H9 (cell line): ENCODE data around the gene CDK5RAP1. TPM values are rescaled to one million over a fixed set of nuclear protein-coding genes. Genes with fewer than 3 reads are reported as not detected.

Experiments
- DNase-seq: peaks from one replicate; pipeline ENCODE4 v3.0.0-alpha.2; 2017
- H2AFZ ChIP-seq: one replicate; pipeline ENCODE4 v1.6.1; 2013; ENCODE audit warnings: mild to moderate bottlenecking, low read length, control low read depth, moderate library complexity
- H2AK5ac ChIP-seq: 2 replicates; pipeline ENCODE4 v1.6.1; 2013; ENCODE audit warnings: low read length, control low read depth, mixed read lengths; ENCODE audit not compliant: insufficient read length
- H2BK120ac ChIP-seq: one replicate; pipeline ENCODE4 v1.6.1; 2013; ENCODE audit warnings: low read depth, mild to moderate bottlenecking, low read length, control low read depth, inconsistent platforms; ENCODE audit not compliant: poor library complexity, severe bottlenecking
- H2BK12ac ChIP-seq: 2 replicates; pipeline ENCODE4 v1.6.1; 2013; ENCODE audit warnings: low read length, control low read depth, mixed read lengths, low read depth; ENCODE audit not compliant: insufficient read length
- H2BK15ac ChIP-seq: 2 replicates; pipeline ENCODE4 v1.6.1; 2013; ENCODE audit warnings: low read depth, low read length, control low read depth
- H2BK20ac ChIP-seq: one replicate; pipeline ENCODE4 v1.6.1; 2013; ENCODE audit warnings: low read depth, mild to moderate bottlenecking, low read length, control low read depth, inconsistent platforms; ENCODE audit not compliant: poor library complexity, severe bottlenecking
- H2BK5ac ChIP-seq: 2 replicates; pipeline ENCODE4 v1.6.1; 2013; ENCODE audit warnings: low read length, control low read depth, mixed read lengths; ENCODE audit not compliant: insufficient read length
- H3K14ac ChIP-seq: 2 replicates; pipeline ENCODE4 v1.6.1; 2013; ENCODE audit warnings: low read length, control low read depth; ENCODE audit not compliant: insufficient read depth
- H3K18ac ChIP-seq: 2 replicates; pipeline ENCODE4 v1.6.1; 2013; ENCODE audit warnings: low read depth, mild to moderate bottlenecking, mixed read lengths, low read length, control low read depth; ENCODE audit not compliant: insufficient read length
- H3K23ac ChIP-seq: 2 replicates; pipeline ENCODE4 v1.6.1; 2013; ENCODE audit warnings: low read length, control low read depth, mixed read lengths, low read depth; ENCODE audit not compliant: insufficient read length
- H3K23me2 ChIP-seq: 2 replicates; pipeline ENCODE4 v1.6.1; 2013; ENCODE audit warnings: low read depth, mild to moderate bottlenecking, mixed read lengths, low read length, control low read depth; ENCODE audit not compliant: insufficient read length, poor library complexity, severe bottlenecking
- H3K27ac ChIP-seq: 2 replicates; pipeline ENCODE4 v1.5.1; 2013; ENCODE audit warnings: low read length, control low read depth, mixed read lengths, low read depth; ENCODE audit not compliant: insufficient read length
- H3K27me3 ChIP-seq: 2 replicates; pipeline ENCODE4 v1.6.1; 2013; ENCODE audit warnings: low read length, control low read depth, inconsistent platforms; ENCODE audit not compliant: insufficient read depth
- H3K4ac ChIP-seq: 2 replicates; pipeline ENCODE4 v1.6.1; 2013; ENCODE audit warnings: low read depth, mild to moderate bottlenecking, control low read depth, inconsistent platforms, low read length, moderate library complexity
- H3K4me1 ChIP-seq: 2 replicates; pipeline ENCODE4 v1.6.1; 2013; ENCODE audit warnings: low read length, control low read depth, inconsistent platforms; ENCODE audit not compliant: insufficient read depth
- H3K4me2 ChIP-seq: 2 replicates; pipeline ENCODE4 v1.6.1; 2013; ENCODE audit warnings: low read length, control low read depth, mixed read lengths; ENCODE audit not compliant: insufficient read length, insufficient read depth
- H3K56ac ChIP-seq: 2 replicates; pipeline ENCODE4 v1.6.1; 2013; ENCODE audit warnings: low read depth, mild to moderate bottlenecking, mixed read lengths, low read length, control low read depth; ENCODE audit not compliant: insufficient read length
- H3K79me1 ChIP-seq: 2 replicates; pipeline ENCODE4 v1.6.1; 2013; ENCODE audit warnings: low read depth, mild to moderate bottlenecking, moderate library complexity, low read length, control low read depth, inconsistent platforms; ENCODE audit not compliant: insufficient read depth, poor library complexity, severe bottlenecking
- H3K79me2 ChIP-seq: 2 replicates; pipeline ENCODE4 v1.6.1; 2013; ENCODE audit warnings: low read length, control low read depth, inconsistent platforms; ENCODE audit not compliant: insufficient read depth
- H3K9ac ChIP-seq: 2 replicates; pipeline ENCODE4 v1.6.1; 2013; ENCODE audit warnings: low read length, control low read depth, mixed read lengths; ENCODE audit not compliant: insufficient read length; ENCODE audit errors: extremely low read depth
- H3K9me3 ChIP-seq: one replicate; pipeline ENCODE4 v1.6.1; 2013; ENCODE audit warnings: low read depth, low read length, inconsistent platforms; ENCODE audit not compliant: control insufficient read depth
- H3T11ph ChIP-seq: one replicate; pipeline ENCODE4 v1.6.1; 2013; ENCODE audit warnings: mild to moderate bottlenecking, low read length, control low read depth, inconsistent platforms
- H4K20me1 ChIP-seq: one replicate; pipeline ENCODE4 v1.6.1; 2013; ENCODE audit not compliant: control insufficient read depth, insufficient read length, insufficient read depth
- H4K5ac ChIP-seq: 2 replicates; pipeline ENCODE4 v1.6.1; 2013; ENCODE audit warnings: low read depth, mild to moderate bottlenecking, mixed read lengths, low read length, control low read depth; ENCODE audit not compliant: insufficient read length
- H4K8ac ChIP-seq: replicated peaks from 2 replicates; pipeline ENCODE4 v1.6.1; 2013; ENCODE audit warnings: low read length, control low read depth, mixed read lengths, low read depth; ENCODE audit not compliant: insufficient read length
- H4K91ac ChIP-seq: 2 replicates; pipeline ENCODE4 v1.6.1; 2013; ENCODE audit warnings: low read depth, mild to moderate bottlenecking, moderate library complexity, mixed read lengths, low read length, control low read depth; ENCODE audit not compliant: insufficient read length
- H3K27ac Mint-ChIP-seq, 3 experiments: 2 replicates in 2 of 3; 3 replicates in 1 of 3; pipeline ENCODE4 v1.8.0; 2020 to 2021; ENCODE audit warnings: mixed read lengths in 3 of 3, mild to moderate bottlenecking in 1 of 3, moderate library complexity in 1 of 3
- H3K27me3 Mint-ChIP-seq: 2 replicates; pipeline ENCODE4 v1.8.0; 2021; ENCODE audit warnings: low read depth, mild to moderate bottlenecking, moderate library complexity, mixed read lengths
- H3K36me3 Mint-ChIP-seq, 3 experiments: 2 replicates in 2 of 3; 3 replicates in 1 of 3; pipeline ENCODE4 v1.8.0; 2020 to 2021; ENCODE audit warnings: low read depth in 3 of 3, mixed read lengths in 3 of 3; ENCODE audit not compliant: insufficient read depth in 1 of 3
- H3K4me1 Mint-ChIP-seq, 2 experiments: 2 replicates each; pipeline ENCODE4 v1.8.0; 2020; ENCODE audit warnings: mixed read lengths in 2 of 2
- H3K4me3 Mint-ChIP-seq, 2 experiments: 2 replicates in 1 of 2; 3 replicates in 1 of 2; pipeline ENCODE4 v1.8.0; 2020 to 2021; ENCODE audit warnings: mild to moderate bottlenecking in 2 of 2, mixed read lengths in 2 of 2, moderate library complexity in 1 of 2
- H3K9me3 Mint-ChIP-seq, 2 experiments: 2 replicates in 1 of 2; 3 replicates in 1 of 2; pipeline ENCODE4 v1.8.0; 2020; ENCODE audit warnings: mild to moderate bottlenecking in 2 of 2, mixed read lengths in 2 of 2, moderate library complexity in 1 of 2
- WGBS: extraction: QIAGEN DNeasy Blood & Tissue Kit; methylation state at CpG from one replicate; pipeline ENCODE4 v1.1.7; 2013; ENCODE audit warnings: missing lambda C conversion rate, low lambda C conversion rate, mixed read lengths; ENCODE audit not compliant: insufficient read length; ENCODE audit errors: extremely low coverage; 5-methylcytosine and 5-hydroxymethylcytosine counted together
- total RNA-seq: library from RNA; stranded (reverse); gene quantifications from 2 replicates; pipeline ENCODE4 v1.2.1, GENCODE V29; 2021
- TF ChIP-seq, protein P1 (sequence below): fragments of 200-600 bp; sonication (generic); conservative IDR thresholded peaks from 3 replicates; pipeline ENCODE4 v1.8.0; 2021; ENCODE audit warnings: antibody characterized with exemption, mild to moderate bottlenecking

CDK5RAP1 gene
- total RNA-seq, 1 experiment from 2014 or later: 66.4 TPM

DNA sequence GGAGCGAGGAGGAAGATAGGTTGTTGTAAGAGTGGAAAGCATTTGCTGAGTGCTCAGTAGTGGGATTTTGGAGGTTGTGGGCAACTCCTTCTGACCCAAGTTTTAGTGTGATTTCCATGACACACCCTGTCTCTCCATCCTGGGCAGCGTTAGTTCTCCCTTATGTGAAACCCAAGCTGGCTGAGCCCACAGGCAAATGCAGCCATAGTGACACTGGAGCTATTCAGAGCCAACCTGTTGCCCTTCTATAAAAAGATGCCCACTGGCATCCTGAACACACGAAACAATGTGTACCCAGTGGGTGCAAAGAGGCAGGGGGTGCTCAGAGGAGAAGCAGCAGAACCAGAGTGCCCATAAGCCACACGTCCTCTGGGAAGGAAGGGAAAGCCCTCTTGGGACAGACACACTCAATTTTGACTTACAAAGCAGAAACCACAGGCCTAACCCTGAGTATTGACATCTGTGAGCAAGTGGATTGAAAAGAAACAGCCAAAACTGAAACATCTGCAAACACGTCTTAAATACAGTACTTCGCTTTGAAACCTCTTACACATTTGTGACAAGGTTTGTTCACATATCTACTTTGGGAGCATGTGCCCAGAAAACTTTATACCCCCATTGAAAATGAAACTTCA lies 63.7 kb downstream of the CDK5RAP1 start:
- Histone ChIP-seq H4K5ac (no peak overlapping the region), H2AFZ (no peak overlapping the region), H3K79me2 (no peaks in the 10 kb centered on the region), H3T11ph (no peak overlapping the region), H3K4me2 (no peak overlapping the region), H2BK5ac (no peak overlapping the region), H3K27ac (no peak overlapping the region), H3K23me2 (no peaks in the 10 kb centered on the region), H2BK12ac (no peak overlapping the region), H3K9ac (no peak overlapping the region), H4K91ac (no peak overlapping the region), H4K8ac (no peak overlapping the region), H3K14ac (no peak overlapping the region), H2AK5ac (no peak overlapping the region), H3K56ac (no peak overlapping the region), H2BK120ac (no peak overlapping the region), H3K18ac (no peak overlapping the region), H3K4ac (no peak overlapping the region), H3K9me3 (no peaks in the 10 kb centered on the region), H3K79me1 (no peaks in the 10 kb centered on the region), H2BK15ac (no peak overlapping the region), H2BK20ac (no peak overlapping the region), H3K23ac (no peak overlapping the region), H4K20me1 (no peaks in the 10 kb centered on the region), H3K27me3 (no peaks in the 10 kb centered on the region; the same call in 1 of the 2 replicates), H3K4me1 (no peaks in the 10 kb centered on the region)
- Mint-ChIP-seq H3K36me3 (no peaks in the 10 kb centered on the region), H3K27ac (peak overlapping the region in 1 of 3 experiments; percentile 57; a peak in 1 of 7 replicates), H3K9me3 (no peaks in the 10 kb centered on the region; a peak in 1 of 5 replicates), H3K27me3 (peaks cover 7% of the 10 kb centered on the region), H3K4me3 (no peak overlapping the region; a peak in 1 of 5 replicates), H3K4me1 (peaks cover 0 to 7% of the 10 kb centered on the region in 2 experiments; a peak in 1 of 4 replicates)
- 100% methylated on average over 1 of the region's 6 CpGs for WGBS
- no peak for DNase-seq
- TF ChIP-seq, protein P1, sequence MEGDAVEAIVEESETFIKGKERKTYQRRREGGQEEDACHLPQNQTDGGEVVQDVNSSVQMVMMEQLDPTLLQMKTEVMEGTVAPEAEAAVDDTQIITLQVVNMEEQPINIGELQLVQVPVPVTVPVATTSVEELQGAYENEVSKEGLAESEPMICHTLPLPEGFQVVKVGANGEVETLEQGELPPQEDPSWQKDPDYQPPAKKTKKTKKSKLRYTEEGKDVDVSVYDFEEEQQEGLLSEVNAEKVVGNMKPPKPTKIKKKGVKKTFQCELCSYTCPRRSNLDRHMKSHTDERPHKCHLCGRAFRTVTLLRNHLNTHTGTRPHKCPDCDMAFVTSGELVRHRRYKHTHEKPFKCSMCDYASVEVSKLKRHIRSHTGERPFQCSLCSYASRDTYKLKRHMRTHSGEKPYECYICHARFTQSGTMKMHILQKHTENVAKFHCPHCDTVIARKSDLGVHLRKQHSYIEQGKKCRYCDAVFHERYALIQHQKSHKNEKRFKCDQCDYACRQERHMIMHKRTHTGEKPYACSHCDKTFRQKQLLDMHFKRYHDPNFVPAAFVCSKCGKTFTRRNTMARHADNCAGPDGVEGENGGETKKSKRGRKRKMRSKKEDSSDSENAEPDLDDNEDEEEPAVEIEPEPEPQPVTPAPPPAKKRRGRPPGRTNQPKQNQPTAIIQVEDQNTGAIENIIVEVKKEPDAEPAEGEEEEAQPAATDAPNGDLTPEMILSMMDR: no peak
